HG02970 (cell line): ENCODE data around the gene WASHC2A.
"Not testable (repeated sequence)": the region's sequence is repeated elsewhere in the genome, so short reads cannot be mapped to it uniquely, and the experiment has no call there.

Source experiments
- ATAC-seq: cut with Tn5 transposase; IDR thresholded peaks from one replicate; pipeline ENCODE4 v1.9.1; 2021; ENCODE audit warnings: mild to moderate bottlenecking, moderate library complexity, moderate number of reproducible peaks; ENCODE audit not compliant: unreplicated experiment, low FRiP score

WASHC2A gene

DNA sequence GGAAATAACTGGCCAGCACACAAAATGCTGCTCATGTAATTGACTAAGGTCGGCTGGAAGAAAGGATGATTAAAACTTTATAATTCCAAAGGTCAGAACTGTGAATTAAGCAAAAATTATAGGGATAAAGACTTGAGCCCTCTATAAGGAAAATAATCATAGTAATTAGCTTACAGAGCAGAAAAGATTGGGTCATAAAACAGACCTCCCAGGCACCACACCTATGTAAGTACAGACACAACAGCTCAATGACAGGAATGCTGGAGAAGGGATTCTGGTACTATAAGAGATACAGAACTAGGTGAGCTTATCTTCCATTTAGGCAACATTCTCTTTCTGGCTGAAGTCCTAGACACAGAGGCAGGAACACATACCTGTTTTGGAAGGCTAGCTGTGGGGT, 9.0 kb upstream of the WASHC2A start:
- not testable (repeated sequence) for ATAC-seq

DNA sequence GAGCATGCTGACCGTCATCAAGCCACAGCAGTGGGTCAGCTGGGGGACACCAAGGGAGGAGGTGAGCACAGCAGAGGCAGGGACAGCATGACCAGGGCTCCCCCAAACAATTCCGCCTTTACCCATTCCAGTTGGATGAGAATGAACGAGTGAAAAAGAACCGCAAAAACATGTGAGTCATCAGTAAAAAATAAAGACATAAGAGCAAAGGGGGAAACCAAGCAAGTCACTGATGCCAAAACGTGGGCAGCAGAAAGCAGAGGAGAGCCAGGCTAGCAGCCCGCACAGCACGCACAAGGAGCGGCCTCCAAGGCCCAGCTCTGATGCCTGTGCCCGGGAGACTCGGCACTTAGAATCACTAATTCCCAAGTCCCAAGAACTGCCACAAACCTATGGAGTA, 7.8 kb upstream of the WASHC2A start:
- ATAC-seq: not testable (repeated sequence)

DNA sequence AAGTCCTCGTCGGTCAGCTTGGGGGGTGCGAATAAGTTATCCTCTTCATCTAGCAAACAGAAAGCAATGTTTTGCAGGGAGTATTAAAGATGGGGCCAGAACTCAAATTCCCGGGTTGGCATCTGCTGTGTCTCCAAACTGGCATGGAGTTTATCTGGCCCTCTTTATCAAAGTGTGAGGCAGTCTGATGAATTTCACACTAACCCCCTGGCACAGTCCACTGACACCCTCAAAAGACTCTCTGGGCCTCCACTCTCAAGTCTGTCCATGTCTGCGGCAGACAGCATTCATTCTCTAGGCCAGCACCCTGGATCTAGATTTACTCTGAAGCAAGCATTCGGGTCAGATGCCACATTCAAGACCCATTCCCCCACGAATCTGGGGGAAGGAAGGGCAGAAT, 6.2 kb upstream of the WASHC2A start:
- not testable (repeated sequence) for ATAC-seq

DNA sequence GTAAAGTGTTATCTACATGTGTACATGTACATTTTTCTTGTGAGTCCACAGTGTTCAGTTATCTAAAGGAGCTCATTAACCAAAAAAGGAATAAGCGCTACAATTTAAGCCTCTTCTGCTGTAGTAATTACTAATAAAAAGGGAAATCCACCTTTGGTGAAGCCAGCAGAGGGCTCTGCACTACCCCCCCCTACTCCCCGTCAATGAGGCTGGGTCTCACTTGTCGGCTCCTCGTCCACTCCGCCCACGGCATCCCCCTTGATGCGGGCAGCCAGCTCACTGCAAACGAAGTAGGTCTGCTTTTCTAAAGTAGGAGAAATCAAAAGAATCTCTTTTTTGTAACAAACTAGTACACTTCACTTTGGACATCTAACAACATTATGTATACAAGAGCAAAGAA, 4.7 kb upstream of the WASHC2A start:
- ATAC-seq: no peak

DNA sequence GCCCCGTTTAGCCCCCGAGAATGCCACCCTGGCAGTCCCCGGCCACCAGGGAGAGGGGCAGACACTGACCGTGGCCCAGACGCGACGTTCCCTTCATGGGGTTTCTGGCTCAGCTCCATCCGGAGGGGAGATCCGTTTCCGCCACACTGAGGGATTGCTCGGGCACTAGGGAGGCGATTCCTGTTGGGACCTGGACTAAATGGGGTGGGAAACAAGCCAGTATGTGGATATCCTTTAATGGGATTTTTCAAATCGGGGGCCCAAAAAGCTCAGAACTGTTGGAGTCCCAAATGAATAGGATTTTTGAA, 552 bp downstream of the WASHC2A start:
- not testable (repeated sequence) for ATAC-seq

DNA sequence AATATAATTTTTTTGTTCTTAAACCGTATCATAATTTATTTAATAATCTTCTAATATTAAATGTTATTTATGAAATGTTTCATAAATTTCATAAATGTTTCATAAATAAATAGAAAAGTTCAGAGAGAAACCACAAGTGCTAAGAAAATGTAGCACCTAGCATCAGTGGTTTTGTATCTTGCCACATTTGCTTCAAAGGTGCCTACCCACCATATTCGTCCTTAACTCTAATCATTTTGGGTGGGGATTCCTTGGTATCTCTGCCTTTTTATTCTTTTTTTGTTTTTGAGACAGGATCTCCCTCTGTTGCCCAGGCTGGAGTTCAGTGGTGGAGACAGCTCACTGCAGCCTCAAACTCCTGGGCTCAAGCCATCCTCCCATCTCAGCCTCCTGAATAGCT, 7.4 kb downstream of the WASHC2A start:
- ATAC-seq: not testable (repeated sequence)

DNA sequence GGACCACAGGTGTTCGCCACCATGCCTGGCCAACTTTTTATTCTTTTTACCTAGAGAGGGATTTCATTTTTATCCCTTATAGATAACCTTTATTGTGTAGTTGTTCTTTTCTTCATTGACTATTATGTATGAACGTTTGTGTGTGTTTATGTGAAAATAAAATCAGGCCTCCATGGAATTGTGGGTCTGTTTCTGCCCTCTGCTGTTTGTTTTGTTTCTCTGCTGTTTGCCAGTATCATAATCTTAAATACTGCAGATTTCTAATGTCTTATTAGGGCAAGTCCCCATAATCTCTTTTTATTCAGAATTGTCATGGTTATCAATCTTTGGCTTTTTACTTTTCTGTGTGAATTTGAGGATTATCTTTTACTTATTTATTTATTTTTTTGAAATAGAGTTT, 7.8 kb downstream of the WASHC2A start:
- not testable (repeated sequence) for ATAC-seq

DNA sequence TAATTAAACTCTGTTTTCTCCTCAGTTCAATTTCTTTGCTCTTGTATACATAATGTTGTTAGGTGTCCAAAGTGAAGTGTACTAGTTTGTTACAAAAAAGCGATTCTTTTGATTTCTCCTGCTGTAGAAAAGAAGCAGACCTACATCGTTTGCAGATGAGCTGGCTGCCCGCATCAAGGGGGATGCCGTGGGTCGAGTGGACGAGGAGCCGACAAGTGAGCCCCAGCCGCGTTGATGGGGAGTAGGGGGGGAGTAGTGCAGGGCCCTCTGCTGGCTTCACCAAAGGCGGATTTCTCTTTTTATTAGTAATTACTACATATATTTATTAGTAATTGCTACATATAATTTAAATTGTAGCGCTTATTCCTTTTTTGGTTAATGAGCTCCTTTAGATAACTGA, 23.6 kb downstream of the WASHC2A start:
- ATAC-seq: not testable (repeated sequence)

DNA sequence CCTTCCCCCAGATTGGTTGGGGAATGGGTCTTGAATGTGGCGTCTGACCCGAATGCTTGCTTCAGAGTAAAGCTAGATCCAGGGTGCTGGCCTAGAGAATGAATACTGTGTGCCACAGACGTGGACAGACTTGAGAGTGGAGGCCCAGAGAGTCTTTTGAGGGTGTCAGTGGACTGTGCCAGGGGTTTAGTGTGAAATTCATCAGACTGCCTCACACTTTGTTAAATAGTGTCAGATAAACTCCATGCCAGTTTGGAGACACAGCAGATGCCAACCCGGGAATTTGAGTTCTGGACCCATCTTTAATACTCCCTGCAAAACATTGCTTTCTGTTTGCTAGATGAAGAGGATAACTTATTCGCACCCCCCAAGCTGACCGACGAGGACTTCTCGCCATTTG, 25.2 kb downstream of the WASHC2A start:
- ATAC-seq: not testable (repeated sequence)

DNA sequence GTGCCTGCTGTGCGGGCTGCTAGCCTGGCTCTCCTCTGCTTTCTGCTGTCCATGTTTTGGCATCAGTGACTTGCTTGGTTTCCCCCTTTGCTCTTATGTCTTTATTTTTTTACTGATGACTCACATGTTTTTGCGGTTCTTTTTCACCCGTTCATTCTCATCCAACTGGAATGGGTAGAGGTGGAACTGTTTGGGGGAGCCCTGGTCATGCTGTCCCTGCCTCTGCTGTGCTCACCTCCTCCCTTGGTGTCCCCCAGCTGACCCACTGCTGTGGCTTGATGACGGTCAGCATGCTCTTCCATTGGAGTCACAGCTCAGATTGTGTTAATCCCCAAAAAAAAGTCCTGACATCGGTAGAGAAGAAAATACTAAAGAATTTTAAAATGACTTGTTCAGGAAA, 26.9 kb downstream of the WASHC2A start:
- not testable (repeated sequence) for ATAC-seq

DNA sequence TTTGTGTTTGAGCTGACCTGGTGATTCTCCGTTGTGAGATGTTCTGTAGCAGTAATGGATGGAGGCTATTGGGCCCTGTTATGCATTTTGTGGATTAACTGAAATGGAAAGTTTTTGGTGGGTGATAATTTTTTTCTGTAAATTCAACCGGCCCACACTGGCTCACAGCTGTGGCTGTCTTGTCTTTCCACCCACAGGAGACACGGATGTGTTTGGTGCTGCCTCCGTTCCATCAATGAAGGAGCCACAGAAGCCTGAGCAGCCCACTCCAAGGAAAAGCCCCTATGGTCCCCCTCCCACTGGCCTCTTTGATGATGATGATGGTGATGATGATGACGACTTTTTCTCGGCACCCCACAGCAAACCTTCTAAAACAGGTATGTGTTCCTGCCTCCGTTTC, 27.6 kb downstream of the WASHC2A start:
- ATAC-seq: not testable (repeated sequence)

DNA sequence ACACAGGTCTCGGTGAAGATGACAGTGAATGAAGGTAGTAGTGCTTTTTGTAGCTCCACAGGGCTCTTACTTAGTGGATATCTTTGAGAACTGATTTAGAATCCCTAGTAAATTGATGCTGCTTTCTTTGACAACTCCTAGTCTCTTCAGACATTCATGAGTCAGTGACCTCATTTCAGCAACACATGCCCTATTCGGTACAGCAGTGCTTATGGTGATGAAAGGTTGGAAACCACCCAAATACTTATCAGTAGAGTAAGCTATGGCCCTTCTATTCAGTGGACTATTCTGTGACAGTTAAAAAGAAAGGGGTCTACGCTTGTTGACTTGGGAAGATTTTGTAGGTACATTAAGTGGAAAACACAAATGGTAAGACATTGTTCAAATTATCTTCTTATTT, 29.0 kb downstream of the WASHC2A start:
- ATAC-seq: not testable (repeated sequence)

DNA sequence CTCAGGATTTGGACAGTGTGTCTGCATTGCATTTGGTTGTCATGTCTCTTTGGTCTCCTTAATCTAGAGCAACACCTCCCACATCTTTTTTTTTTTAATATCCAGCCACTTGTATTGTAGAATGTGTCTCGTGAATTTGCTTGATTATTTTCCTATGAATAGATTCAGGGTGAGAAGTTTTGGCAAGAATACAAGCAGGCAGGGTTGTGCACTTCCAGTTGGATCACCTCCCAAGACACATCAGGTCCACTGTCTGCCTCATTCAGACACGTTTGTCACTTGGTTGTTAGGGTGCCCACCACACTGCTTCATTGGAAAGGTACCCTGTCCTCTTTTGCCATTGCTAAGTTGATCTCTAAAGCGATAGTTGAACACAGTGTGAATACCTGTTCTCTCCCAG, 30.9 kb downstream of the WASHC2A start:
- not testable (repeated sequence) for ATAC-seq

DNA sequence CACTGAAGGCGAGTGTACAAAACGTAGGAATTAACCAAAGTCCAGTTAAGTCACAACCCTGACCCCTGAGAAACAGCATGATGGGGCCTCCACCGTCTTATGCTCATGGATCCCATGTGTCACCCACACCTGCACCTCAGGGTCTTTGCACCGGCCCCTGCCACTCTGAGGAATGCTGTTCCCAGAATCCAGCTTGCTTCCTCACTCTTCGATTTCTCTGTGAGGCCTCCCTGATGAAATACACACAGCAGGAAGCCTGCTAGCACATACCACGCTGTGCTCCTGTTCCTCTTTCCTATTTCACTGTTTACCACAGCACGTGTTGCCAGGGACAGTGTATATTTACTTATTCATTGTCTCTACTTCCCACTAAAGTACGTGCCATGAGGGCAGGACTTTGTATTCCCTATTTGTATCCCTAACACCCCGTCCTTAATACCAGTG, 33.4 kb downstream of the WASHC2A start:
- ATAC-seq: not testable (repeated sequence)

DNA sequence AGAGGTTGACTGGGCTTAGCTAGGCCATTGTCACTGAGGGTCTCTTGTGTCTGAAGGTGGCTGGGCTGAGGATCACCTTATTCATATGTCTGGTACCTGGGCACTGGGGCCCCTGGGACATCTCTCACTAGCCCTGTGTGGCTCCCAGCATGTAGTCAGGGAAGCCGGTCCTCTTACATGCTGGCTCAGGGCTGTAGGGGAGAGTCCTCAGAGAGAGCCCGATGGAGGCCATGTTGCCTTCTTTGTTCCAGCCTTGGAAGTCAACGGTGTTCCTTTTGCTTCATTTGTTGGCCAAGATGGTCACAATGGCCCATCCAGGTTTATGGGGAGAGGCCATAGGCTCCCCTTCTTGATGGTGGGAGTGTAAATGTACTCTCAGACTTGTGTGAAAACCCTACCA, 34.0 kb downstream of the WASHC2A start:
- ATAC-seq: not testable (repeated sequence)

DNA sequence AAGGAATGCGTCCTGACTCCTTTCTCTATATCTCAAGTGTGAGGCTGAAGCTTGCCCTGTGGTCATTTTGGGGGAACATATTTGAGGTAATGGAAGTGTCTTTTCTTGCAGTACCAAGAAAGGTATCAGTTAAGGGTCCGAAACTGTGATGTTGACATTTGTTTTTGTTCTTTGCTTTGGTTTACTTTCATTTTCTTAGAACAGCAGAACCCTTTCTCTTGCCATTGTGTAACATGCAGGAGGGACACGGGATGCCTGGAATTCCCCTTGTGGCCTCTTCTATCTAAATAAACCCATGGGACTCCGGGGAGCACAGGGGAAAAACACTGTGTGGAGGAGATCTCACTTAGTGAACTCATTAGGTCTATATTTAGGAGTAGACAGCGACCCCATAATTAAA, 34.5 kb downstream of the WASHC2A start:
- not testable (repeated sequence) for ATAC-seq

DNA sequence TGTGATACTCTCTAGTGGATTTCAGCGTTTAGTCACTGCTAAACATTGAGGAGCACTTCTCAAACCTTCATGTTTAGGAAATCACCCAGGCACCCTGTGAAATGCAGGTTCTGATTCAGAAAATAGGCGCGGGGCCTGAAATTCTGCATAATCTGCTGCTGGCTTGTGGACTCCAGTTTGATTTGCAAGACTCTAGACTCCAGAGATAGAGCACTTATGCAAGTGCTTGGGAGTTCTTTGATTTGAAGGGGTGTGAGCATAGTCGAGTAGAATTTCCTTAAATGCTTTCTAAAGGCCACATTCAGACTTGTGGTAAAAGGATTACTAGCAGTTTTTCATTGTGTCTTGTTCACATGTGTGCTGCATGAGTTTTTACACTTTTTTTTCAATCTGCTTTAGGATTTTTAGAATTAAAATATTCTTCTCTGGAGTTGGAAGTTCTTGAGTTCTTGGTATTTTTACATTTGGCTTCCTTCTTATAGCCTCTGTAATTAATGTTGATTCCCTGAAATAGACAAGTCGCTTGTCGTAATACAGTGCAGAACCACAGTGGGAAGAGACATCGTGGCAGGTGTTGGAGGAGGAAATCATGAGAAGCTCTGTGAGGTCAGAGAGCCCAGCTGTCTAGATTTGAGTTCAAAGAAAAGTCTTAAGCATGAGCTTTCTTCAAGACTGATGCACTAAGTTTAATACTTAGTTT, 41.4 kb downstream of the WASHC2A start:
- ATAC-seq: not testable (repeated sequence)

DNA sequence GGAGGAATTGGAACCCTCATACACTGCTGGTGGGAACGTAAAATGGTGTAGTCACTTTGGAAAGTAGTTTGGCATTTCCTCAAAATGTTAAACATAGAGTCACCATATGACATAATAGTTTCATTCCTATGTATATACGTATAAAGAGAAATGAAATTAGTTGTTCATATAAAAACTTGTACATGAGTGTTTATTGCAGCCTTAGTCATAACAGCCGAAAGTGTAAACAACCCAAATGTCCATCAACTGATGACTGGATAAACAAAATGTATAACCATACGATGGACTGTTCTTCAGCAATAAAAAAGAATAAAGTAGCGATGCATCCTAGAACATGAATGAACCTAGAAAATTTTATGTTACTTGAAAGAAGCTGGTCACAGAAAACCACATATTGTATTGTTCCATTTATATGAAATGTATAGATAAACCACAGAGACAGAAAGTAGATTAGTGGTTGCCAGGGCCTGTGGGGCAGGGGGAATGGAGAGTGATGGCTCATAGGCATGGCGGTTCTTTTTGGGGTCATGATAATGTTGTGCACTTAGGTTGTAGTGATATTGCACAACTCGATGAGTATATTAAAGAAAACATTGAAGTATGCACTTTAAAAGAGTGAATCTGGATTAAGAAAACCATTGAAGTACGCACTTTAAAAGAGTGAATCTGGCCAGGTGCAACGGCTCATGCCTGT, 44.8 kb downstream of the WASHC2A start:
- ATAC-seq: not testable (repeated sequence)

DNA sequence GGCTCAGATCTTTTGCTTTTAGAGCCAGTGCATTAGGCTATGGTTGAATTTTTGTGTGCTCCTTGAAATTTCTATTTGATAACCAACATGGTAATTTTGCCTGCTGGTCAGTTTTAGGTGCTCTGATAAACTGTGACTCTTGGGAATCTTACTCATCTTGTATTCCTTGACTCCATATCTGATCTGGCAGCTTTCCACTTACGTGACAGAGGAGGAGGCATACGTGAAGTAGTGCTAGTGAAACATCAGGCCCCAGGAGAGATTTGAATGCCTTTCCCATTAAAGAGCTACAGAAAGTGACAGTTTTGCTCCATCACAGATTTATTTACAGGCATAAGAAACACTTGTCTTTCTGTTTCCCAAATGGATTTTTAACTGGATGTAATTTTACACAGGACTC, 59.0 kb downstream of the WASHC2A start:
- not testable (repeated sequence) for ATAC-seq

DNA sequence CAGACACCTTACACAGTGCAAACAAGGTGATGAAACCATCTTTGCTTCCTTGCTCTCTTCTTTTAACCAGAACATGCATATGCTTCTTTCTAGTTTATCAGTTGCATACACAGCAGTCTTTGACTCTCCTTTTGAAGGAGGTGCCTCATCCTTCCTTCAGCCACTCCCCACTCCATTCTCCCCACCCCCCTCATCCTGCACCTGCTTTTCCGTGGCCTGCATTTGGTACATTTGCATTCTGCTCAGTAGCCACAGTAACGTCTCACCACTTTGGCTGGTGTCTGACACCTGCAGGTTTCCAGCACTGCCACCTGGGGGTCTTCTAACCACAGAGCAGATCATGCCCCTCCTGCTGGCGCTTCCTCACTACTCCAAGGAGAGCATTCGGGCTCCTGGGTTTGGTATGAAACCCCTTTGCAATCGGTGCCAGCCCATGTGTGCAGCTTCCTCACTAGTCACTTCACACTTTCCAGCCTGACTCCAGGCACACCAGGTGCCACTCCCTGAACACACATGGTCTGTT, 60.1 kb downstream of the WASHC2A start:
- not testable (repeated sequence) for ATAC-seq

DNA sequence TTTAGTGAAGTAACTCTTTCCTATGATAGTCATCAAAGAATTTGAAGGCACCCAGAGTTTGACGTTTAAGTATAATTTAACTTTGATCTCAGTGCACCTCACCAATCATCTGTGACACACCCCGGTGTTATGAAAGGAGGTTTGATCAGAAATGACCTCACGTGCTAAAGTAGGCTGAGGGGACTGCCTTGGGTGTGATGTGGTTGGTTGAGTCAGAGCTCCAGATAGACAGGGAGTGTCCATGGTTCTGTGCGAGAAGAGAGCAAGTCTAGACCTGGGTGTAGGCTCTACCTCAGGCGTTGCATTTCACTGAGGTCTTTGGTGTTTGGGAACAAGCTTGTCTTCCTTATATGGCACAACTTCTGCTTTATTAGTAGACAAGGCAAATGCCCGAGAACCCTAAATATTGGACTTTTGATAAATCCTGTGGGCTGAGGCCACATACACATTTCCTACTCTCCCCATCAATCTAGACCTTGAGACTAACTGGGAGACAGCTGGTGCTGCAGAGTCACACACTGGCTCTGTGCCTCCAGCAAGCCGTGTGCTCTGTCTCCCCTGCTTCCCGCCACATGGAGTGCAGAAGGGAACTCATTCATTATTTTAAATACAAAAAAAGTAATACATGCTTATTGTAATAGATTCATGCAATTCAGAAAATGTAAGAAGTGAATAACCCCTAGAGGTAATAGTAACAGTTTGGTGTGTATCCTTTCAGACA, 63.7 kb downstream of the WASHC2A start:
- not testable (repeated sequence) for ATAC-seq
